Suppressor macrophage treated with lipopolysaccharide for 1 hour (primary cell): ENCODE data around the gene NISCH.

ENCODE experiments used
- DNase-seq, 3 donors: peaks; one replicate each; pipeline ENCODE4 v3.0.0-alpha.2; 2020 to 2022

The NISCH gene

GRCh38 chr3:52450489-52451236 lies 4.7 kb upstream of the NISCH start:
- no peak for DNase-seq

GRCh38 chr3:52451237-52452083 lies 3.9 kb upstream of the NISCH start:
- DNase-seq: no peak

GRCh38 chr3:52452126-52452525 lies 3.3 kb upstream of the NISCH start:
- no peak for DNase-seq

GRCh38 chr3:52452570-52453221 lies 2.7 kb upstream of the NISCH start:
- DNase-seq: no peak

- no peak for DNase-seq
These were observed 1.7 kb upstream of the NISCH start, which contains the start of gene TNNC1 for GRCh38 chr3:52453496-52454249. Gene TNNC1, minus strand, starts transcription at chr3:52454041. Its CDS starts 26 bp downstream, at chr3:52454015.

- DNase-seq: no peak
These were observed 1.0 kb upstream of the NISCH start for GRCh38 chr3:52454250-52454937.

GRCh38 chr3:52454938-52455282 lies 494 bp upstream of the NISCH start:
- no peak for DNase-seq

GRCh38 chr3:52456169-52456799 lies 880 bp downstream of the NISCH start:
- no peak for DNase-seq

GRCh38 chr3:52456800-52457183 lies 1.4 kb downstream of the NISCH start:
- DNase-seq: no peak

- DNase-seq: no peak
These were observed 2.8 kb downstream of the NISCH start for GRCh38 chr3:52458031-52458760.

- DNase-seq: no peak
These were observed 3.6 kb downstream of the NISCH start for GRCh38 chr3:52458770-52459545.

GRCh38 chr3:52461874-52462273 lies 6.5 kb downstream of the NISCH start:
- DNase-seq: no peak

GRCh38 chr3:52463416-52463815 lies 8.0 kb downstream of the NISCH start:
- peak; percentile 38 to 68 (median 60) for DNase-seq

GRCh38 chr3:52468336-52468735 lies 12.9 kb downstream of the NISCH start:
- DNase-seq: no peak

- DNase-seq: no peak
These were observed 13.6 kb downstream of the NISCH start for GRCh38 chr3:52469001-52469400.

- DNase-seq: no peak
These were observed 15.5 kb downstream of the NISCH start for GRCh38 chr3:52470920-52471319.

- peak; percentile 86 to 91 (median 89) for DNase-seq
These were observed 16.2 kb downstream of the NISCH start for GRCh38 chr3:52471371-52472238.

- DNase-seq: peak; percentile 46 to 61 (median 55)
These were observed 17.0 kb downstream of the NISCH start for GRCh38 chr3:52472239-52473000.
